ENCODE results near the gene YPEL1.
"Not testable (repeated sequence)": the region's sequence is repeated elsewhere in the genome, so short reads cannot be mapped to it uniquely, and the experiment has no call there.

Gene YPEL1

GRCh38 chr22:21681566-21682370, 53.8 kb downstream of the YPEL1 start:
- H3K27me3 ChIP-seq (replicated peaks; ENCODE audit: control insufficient read depth, insufficient read depth, low read length) = no peaks in the 10 kb centered on the region
- no peak for TF ChIP-seq CTCF (IDR thresholded peaks at IDR 0.05; ENCODE audit: insufficient read depth, low read length, poor library complexity, severe bottlenecking)
- no peak overlapping the region for H3K4me3 ChIP-seq (replicated peaks; ENCODE audit: low read depth, low read length)
- peaks cover 29% of the 10 kb centered on the region for H3K36me3 ChIP-seq (ENCODE audit: control insufficient read depth, insufficient read depth, low read length)
- DNase-seq (ENCODE audit: extremely low read depth, insufficient read length) = no peak

DNA sequence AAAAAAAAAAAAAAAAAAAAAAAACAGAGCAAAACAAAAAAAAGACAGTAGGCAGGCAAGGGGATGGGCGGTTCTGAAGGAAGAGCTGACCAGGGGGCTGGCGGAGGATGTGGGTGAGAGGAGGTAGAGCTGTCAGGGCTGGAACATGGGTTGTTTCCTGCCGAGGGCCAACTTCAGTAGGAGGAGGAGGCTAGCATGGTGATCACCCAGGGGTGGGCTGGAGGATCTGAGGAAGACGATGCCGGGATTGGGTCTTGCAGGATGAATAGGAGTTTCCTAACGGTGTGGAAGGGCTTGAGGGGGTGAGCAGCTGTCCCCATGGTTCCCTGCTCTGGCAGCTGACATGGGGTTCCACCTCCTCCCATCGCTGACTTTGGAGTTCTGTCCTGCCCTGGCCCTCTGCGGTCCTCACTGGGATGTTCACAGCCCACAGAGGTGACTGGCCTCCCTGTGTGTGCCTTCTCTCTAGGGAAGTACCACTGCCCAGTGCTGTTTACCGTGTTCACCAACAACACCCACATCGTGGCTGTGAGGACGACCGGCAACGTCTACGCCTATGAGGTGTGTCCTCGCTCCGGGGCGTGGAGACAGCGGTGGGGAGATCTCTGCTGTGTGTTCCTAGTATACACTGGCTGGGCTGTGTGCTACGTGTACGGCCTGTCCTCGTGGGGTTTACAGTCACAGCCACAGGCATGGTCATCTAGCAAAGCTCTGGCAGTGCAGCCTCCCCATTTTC, 54.6 kb downstream of the YPEL1 start:
- H3K4me3 ChIP-seq (replicated peaks; ENCODE audit: low read depth, low read length) = no peak overlapping the region
- H3K27me3 ChIP-seq (replicated peaks; ENCODE audit: control insufficient read depth, insufficient read depth, low read length) = no peaks in the 10 kb centered on the region
- TF ChIP-seq CTCF (IDR thresholded peaks at IDR 0.05; ENCODE audit: insufficient read depth, low read length, poor library complexity, severe bottlenecking) = no peak
- H3K36me3 ChIP-seq (ENCODE audit: control insufficient read depth, insufficient read depth, low read length) = peaks cover 22% of the 10 kb centered on the region
- DNase-seq (ENCODE audit: extremely low read depth, insufficient read length) = no peak

- H3K27me3 ChIP-seq (replicated peaks; ENCODE audit: control insufficient read depth, insufficient read depth, low read length) = no peaks in the 10 kb centered on the region
- peaks cover 24% of the 10 kb centered on the region for H3K36me3 ChIP-seq (ENCODE audit: control insufficient read depth, insufficient read depth, low read length)
- TF ChIP-seq CTCF (IDR thresholded peaks at IDR 0.05; ENCODE audit: insufficient read depth, low read length, poor library complexity, severe bottlenecking) = no peak
- DNase-seq (ENCODE audit: extremely low read depth, insufficient read length) = no peak
- no peak overlapping the region for H3K4me3 ChIP-seq (replicated peaks; ENCODE audit: low read depth, low read length)
Measured at GRCh38 chr22:21679383-21679782, 56.2 kb downstream of the YPEL1 start.

DNA sequence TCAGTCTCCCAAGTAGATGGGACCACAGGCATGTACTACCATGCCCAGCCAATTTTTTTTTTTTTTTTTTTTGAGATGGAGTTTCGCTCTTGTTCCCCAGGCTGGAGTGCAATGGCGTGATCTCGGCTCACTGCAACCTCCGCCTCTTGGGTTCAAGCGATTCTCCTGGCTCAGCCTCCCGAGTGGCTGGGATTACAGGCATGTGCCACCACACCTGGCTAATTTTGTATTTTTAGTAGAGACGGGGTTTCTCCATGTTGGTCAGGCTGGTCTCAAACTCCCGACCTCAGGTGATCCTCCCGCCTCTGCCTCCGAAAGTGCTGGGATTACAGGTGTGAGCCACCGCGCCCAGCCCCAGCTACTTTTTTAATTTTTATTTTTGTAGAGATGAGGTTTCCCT, 56.8 kb downstream of the YPEL1 start:
- not testable (repeated sequence) for H3K27me3 ChIP-seq (replicated peaks; ENCODE audit: control insufficient read depth, insufficient read depth, low read length); DNase-seq (ENCODE audit: extremely low read depth, insufficient read length); H3K4me3 ChIP-seq (replicated peaks; ENCODE audit: low read depth, low read length)
- H3K36me3 ChIP-seq (ENCODE audit: control insufficient read depth, insufficient read depth, low read length) = peaks cover 27% of the 10 kb centered on the region

DNA sequence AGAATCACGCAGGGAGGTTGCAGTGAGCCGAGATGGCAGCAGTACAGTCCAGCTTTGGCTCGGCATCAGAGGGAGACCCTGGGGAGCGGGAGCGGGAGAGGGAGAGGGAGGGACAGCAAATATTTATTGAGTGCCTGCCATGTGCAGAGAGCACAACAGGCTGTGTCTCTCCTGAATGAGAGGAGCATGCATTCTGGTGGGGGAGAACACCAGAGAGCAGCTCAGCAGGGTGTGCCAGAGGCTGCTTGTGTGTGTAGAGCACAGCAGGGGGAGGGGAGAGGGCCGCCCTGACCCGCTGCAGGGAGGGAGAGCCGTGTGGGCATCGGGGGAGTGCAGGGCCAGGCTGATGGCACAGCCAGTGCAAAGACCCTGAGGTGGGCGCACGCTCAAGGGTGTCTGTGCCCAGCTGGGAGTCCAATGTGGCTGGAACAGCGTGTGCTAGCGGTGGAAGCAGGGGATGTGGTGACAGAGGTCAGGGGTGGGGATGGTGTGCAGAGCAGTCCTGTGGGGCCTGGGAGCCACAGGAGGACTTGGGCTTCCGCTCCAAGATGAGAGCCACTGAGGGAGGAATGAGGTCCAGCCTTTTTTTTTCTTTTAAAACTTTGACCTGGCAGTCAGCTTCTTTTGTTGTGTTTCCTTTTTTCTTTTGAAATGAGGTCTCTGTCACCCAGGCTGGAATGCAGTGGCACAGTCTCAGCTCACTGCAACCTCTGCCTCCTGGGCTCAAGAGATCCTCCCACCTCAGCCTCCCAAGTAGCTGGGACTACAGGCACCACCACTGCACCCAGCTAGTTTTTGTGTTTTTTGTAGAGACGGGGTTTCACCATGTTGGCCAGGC, 57.8 kb downstream of the YPEL1 start:
- Histone ChIP-seq H3K36me3 (ENCODE audit: control insufficient read depth, insufficient read depth, low read length) (peaks cover 34% of the 10 kb centered on the region), H3K4me3 (replicated peaks; ENCODE audit: low read depth, low read length) (no peak overlapping the region), H3K27me3 (replicated peaks; ENCODE audit: control insufficient read depth, insufficient read depth, low read length) (no peaks in the 10 kb centered on the region)
- TF ChIP-seq CTCF (IDR thresholded peaks at IDR 0.05; ENCODE audit: insufficient read depth, low read length, poor library complexity, severe bottlenecking) = no peak
- no peak for DNase-seq (ENCODE audit: extremely low read depth, insufficient read length)
